DOHH2 (cell line): ENCODE measurements around the gene DCPS.

ENCODE experiments used
- H3F3A ChIP-seq: fragments of 200-600 bp; sonication (generic), shearing (Covaris generic); 2 replicates; pipeline ENCODE4 v1.6.0; 2016; ENCODE audit warnings: antibody characterized with exemption, mild to moderate bottlenecking; ENCODE audit not compliant: control insufficient read depth, insufficient read depth
- H3K27ac ChIP-seq: fragments of 200-600 bp; sonication (generic); 2 replicates; pipeline ENCODE4 v1.5.1; 2014; ENCODE audit warnings: low read depth, mild to moderate bottlenecking, low read length, moderate library complexity
- H3K27me3 ChIP-seq: fragments of 200-600 bp; sonication (generic); 2 replicates; pipeline ENCODE4 v1.6.1; 2014; ENCODE audit warnings: mild to moderate bottlenecking, low read length, mixed read lengths; ENCODE audit not compliant: control insufficient read depth
- H3K36me3 ChIP-seq: fragments of 200-600 bp; sonication (generic); 2 replicates; pipeline ENCODE4 v1.6.1; 2014; ENCODE audit warnings: mild to moderate bottlenecking, low read length, moderate library complexity, mixed read lengths; ENCODE audit not compliant: control insufficient read depth
- H3K4me1 ChIP-seq: fragments of 200-600 bp; sonication (generic); 2 replicates; pipeline ENCODE4 v1.6.1; 2014; ENCODE audit warnings: mild to moderate bottlenecking, low read length, mixed read lengths; ENCODE audit not compliant: control insufficient read depth
- H3K4me2 ChIP-seq: fragments of 200-600 bp; sonication (generic); 2 replicates; pipeline ENCODE4 v1.6.0; 2014; ENCODE audit warnings: mild to moderate bottlenecking, low read length, moderate library complexity
- H3K4me3 ChIP-seq: fragments of 200-600 bp; sonication (generic); 2 replicates; pipeline ENCODE4 v1.5.1; 2014; ENCODE audit warnings: mild to moderate bottlenecking, low read length, mixed read lengths
- H3K79me2 ChIP-seq: fragments of 200-600 bp; sonication (generic); 2 replicates; pipeline ENCODE4 v1.6.1; 2014; ENCODE audit warnings: mild to moderate bottlenecking, low read length, mixed read lengths; ENCODE audit not compliant: control insufficient read depth
- H3K9me2 ChIP-seq: fragments of 200-600 bp; sonication (generic); replicated peaks from 2 replicates; pipeline ENCODE4 v1.6.1; 2014; ENCODE audit warnings: mild to moderate bottlenecking, low read length, mixed read lengths; ENCODE audit not compliant: control insufficient read depth
- H3K9me3 ChIP-seq: fragments of 200-600 bp; sonication (generic); 2 replicates; pipeline ENCODE4 v1.6.1; 2014; ENCODE audit warnings: antibody characterized with exemption, low read length, mixed read lengths; ENCODE audit not compliant: control insufficient read depth, insufficient read depth
- H4K20me1 ChIP-seq: fragments of 200-600 bp; sonication (generic); 2 replicates; pipeline ENCODE4 v1.6.0; 2014; ENCODE audit warnings: low read depth, mild to moderate bottlenecking, antibody characterized with exemption, low read length, moderate library complexity; ENCODE audit not compliant: control insufficient read depth, insufficient read depth
- CTCF ChIP-seq: fragments of 200-600 bp; sonication (generic); IDR thresholded peaks from one replicate; pipeline ENCODE4 v1.5.1; 2014; ENCODE audit warnings: antibody characterized with exemption, mild to moderate bottlenecking, low read depth, low read length; ENCODE audit not compliant: poor library complexity, severe bottlenecking
- EZH2phosphoT487 ChIP-seq: fragments of 200-600 bp; sonication (generic); IDR thresholded peaks from 2 replicates; pipeline ENCODE4 v1.6.1; 2017; ENCODE audit warnings: borderline replicate concordance, mild to moderate bottlenecking, antibody characterized with exemption, low read length, moderate library complexity, mixed read lengths

The DCPS gene

DNA sequence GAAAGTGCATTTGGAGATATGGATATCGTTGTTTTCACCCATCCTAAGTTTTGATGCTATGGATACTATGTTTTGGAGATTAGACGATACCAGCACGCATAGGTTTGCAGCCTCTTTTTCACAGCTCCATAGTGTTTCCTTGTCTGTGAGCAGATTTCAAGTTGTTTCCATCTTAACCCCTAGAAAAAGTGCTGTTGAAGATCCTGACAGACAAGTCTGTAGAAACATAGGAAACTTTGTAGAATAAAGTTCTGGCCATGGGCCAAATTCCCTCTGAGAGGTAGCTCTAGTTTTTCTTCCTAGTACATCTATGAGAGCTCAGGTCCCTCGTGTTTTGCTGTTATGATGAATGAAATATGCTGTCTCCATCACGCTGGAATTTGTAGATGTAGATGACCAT lies 84.0 kb downstream of the DCPS start:
- Histone ChIP-seq H3F3A (no peaks in the 10 kb centered on the region), H3K4me2 (no peak overlapping the region), H3K9me2 (no peaks in the 10 kb centered on the region), H3K27ac (no peak overlapping the region), H3K79me2 (no peaks in the 10 kb centered on the region), H3K9me3 (no peaks in the 10 kb centered on the region), H3K4me1 (peaks cover 14% of the 10 kb centered on the region), H4K20me1 (no peaks in the 10 kb centered on the region), H3K4me3 (no peak overlapping the region), H3K36me3 (no peaks in the 10 kb centered on the region), H3K27me3 (no peaks in the 10 kb centered on the region)
- TF ChIP-seq CTCF: no peak
- TF ChIP-seq EZH2phosphoT487: no peak

- TF ChIP-seq EZH2phosphoT487: no peak
- TF ChIP-seq CTCF: no peak
- H3K9me2 ChIP-seq: no peaks in the 10 kb centered on the region
- no peaks in the 10 kb centered on the region for H3K27me3 ChIP-seq
- H3K36me3 ChIP-seq: no peaks in the 10 kb centered on the region
- H3K9me3 ChIP-seq: no peaks in the 10 kb centered on the region
- no peaks in the 10 kb centered on the region for H3F3A ChIP-seq
- H3K79me2 ChIP-seq: no peaks in the 10 kb centered on the region
- no peak overlapping the region for H3K4me3 ChIP-seq
- peaks cover 14% of the 10 kb centered on the region for H3K4me1 ChIP-seq
- no peaks in the 10 kb centered on the region for H4K20me1 ChIP-seq
- no peak overlapping the region for H3K4me2 ChIP-seq
- H3K27ac ChIP-seq: no peak overlapping the region
Observed at GRCh38 chr11:126390272-126390867, 86.5 kb downstream of the DCPS start.

DNA sequence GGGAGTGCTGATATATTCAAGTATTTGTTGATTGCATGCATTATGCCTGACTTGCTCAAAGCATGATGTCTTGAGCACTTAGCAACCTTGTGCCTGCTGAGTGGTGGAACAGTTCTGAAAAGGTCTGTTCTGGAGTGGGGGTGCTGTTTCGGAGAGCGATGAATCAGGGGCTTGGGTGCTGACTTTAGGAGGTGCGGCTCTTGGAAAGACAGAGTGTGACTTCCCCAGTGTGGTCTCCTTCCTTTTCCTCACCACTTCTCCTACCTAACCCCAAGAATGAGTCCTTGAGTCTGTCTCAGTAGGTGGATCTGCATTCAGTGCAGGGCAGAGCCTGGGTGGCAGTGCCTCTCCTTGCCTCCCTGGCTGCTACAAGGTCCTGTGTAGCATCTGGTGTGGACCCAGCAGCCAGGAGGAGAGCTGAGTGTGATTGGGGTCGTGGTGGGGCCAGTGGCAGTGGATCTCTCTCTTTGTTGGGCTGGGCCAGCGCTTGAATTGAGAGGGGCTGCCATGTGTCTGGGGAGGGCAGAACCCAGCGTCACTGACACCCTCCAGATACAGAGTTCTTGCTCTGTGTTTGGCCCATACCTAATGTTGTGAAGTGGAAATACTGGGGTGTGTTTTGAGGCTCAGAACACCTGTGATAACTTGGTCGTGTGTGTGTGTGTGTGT lies 87.6 kb downstream of the DCPS start:
- Histone ChIP-seq H3K4me1 (peaks cover 12% of the 10 kb centered on the region), H3K4me2 (no peak overlapping the region), H3K4me3 (no peak overlapping the region)

More for the DNA sequence above, 87.6 kb downstream of the DCPS start:
- Histone ChIP-seq H3K27me3 (no peaks in the 10 kb centered on the region), H3F3A (no peaks in the 10 kb centered on the region), H3K9me2 (no peaks in the 10 kb centered on the region), H3K9me3 (no peaks in the 10 kb centered on the region), H3K36me3 (no peaks in the 10 kb centered on the region), H3K79me2 (no peaks in the 10 kb centered on the region), H3K27ac (no peak overlapping the region), H4K20me1 (no peaks in the 10 kb centered on the region)
- TF ChIP-seq EZH2phosphoT487: no peak
- no peak for TF ChIP-seq CTCF
